Fibroblast of pulmonary artery (primary cell): ENCODE data around the gene NLN.

Source experiments
- DNase-seq: peaks from one replicate; pipeline ENCODE4 v3.0.0-alpha.2; 2010; ENCODE audit warnings: low read depth
- H3K4me3 ChIP-seq: replicated peaks from 2 replicates; pipeline ENCODE4 v1.5.1; 2011; ENCODE audit warnings: low read depth, mild to moderate bottlenecking, control low read depth, low read length, moderate library complexity
- TF ChIP-seq, protein P1 (sequence below): IDR thresholded peaks from 2 replicates; pipeline ENCODE4 v1.5.1; 2011; ENCODE audit warnings: mild to moderate bottlenecking, control low read depth, low read length, inconsistent platforms; ENCODE audit errors: missing control alignments

Gene NLN

DNA sequence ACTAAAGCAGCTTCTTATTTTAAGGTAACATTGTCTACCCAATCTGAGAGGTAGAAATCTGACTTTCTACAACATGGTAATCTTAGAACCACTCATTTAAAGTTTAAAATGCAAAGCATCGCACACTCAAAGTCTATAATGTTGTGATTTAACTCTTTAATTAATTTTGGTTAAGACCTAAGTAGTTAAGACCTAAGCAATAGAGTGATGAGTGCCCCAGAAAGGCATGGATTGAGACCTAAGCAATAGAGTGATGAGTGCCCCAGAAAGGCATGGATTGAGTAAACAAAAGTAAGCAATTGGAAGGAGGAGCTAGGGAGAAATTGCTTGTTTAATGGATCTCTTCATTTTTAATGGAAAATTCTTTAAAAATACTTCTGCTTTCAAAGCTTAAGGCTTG, 86.8 kb downstream of the NLN start:
- H3K4me3 ChIP-seq, result no peak overlapping the region
- TF ChIP-seq, protein P1, sequence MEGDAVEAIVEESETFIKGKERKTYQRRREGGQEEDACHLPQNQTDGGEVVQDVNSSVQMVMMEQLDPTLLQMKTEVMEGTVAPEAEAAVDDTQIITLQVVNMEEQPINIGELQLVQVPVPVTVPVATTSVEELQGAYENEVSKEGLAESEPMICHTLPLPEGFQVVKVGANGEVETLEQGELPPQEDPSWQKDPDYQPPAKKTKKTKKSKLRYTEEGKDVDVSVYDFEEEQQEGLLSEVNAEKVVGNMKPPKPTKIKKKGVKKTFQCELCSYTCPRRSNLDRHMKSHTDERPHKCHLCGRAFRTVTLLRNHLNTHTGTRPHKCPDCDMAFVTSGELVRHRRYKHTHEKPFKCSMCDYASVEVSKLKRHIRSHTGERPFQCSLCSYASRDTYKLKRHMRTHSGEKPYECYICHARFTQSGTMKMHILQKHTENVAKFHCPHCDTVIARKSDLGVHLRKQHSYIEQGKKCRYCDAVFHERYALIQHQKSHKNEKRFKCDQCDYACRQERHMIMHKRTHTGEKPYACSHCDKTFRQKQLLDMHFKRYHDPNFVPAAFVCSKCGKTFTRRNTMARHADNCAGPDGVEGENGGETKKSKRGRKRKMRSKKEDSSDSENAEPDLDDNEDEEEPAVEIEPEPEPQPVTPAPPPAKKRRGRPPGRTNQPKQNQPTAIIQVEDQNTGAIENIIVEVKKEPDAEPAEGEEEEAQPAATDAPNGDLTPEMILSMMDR, result no peak
- DNase-seq, result peak; percentile 30

DNA sequence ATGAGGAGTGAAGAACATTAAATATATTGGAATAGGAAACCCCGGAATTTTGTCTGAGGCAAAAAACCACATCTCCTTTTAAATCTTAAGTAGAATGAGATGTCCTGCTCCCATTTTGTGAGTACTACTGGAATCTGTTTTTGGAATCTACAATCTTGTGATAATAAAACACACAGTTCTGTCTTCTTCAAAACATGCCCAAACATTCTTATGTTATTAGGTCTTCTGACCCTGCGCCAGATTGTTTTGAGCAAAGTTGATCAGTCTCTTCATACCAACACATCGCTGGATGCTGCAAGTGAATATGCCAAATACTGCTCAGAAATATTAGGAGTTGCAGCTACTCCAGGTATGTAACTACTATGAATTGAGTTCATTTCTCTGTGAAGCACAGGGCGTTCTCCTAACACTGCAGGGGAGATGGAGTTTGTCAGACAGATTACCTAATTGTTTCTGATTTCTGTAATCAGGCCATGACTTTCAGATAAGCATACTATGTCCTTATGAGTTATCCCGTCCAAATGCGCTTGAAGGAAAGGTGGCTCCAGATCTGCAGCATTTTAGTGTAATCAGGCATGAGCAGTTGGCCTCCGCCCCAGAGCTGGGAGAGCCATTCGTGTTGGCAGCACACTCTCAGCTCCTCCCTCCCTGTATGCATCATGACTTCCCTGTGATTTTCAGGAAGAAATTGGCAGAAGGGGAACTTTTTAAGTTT, 88.0 kb downstream of the NLN start:
- peak; percentile 84 for DNase-seq
- TF ChIP-seq, protein P1, result no peak
- no peak overlapping the region for H3K4me3 ChIP-seq

DNA sequence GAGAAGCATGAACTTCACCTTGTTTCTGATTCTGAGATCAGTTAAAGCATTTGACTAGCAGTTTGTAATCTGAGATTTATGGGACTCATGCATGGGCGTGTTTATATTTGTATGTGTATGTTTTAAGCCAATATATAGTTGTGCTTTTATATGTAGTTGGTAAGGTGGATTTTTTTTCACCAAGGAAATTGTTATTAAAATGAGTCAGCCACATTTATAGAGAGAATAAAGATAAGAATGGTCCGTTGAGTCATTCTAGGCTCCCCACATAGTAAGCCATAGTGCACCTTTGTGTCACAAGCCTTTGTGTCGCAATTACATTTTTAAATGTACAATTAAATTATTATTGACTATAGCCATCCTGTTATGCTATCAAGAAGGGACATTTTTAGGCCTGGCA, 89.0 kb downstream of the NLN start:
- H3K4me3 ChIP-seq, result no peak overlapping the region
- peak; percentile 79 for DNase-seq
- TF ChIP-seq, protein P1, result no peak

DNA sequence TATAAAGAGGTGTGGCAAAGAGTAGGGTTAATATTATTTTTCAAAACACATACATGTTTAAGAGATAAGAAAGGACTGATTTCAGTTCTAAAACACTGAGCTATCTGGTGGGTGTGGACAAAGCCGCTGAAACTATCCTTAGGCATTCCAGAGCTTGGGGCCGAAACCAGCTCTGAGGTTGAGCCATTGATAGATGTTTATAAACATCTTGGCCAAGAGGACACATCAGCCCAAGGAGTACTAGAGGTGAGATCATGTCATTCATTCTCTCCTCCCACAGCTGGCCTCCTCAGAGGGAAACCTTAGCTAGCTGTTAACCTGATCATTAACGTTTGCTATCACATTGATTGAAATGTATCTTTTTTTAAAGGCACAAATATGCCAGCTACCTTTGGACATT, 89.9 kb downstream of the NLN start:
- no peak overlapping the region for H3K4me3 ChIP-seq
- TF ChIP-seq, protein P1, result no peak
- DNase-seq, result no peak

DNA sequence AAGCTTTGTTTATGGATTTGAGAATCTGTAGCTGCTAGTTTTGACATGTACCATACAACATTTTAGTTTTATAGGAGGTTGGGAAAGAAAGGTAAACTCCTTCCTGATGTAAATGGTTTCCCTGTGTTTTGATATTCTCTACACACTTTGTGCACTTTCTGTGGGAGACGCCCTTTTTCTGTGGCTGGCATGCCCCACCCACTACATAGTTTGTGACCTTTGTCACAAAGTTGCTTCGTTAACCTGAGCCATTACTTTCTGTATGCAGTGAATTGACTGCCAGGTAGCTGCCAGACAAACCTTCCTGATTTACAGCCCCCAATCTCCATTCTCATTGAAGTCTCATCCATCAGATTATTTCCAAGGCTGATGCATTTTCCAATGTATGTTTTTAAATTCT, 90.6 kb downstream of the NLN start:
- no peak for DNase-seq
- H3K4me3 ChIP-seq, result no peak overlapping the region
- TF ChIP-seq, protein P1, result no peak

DNA sequence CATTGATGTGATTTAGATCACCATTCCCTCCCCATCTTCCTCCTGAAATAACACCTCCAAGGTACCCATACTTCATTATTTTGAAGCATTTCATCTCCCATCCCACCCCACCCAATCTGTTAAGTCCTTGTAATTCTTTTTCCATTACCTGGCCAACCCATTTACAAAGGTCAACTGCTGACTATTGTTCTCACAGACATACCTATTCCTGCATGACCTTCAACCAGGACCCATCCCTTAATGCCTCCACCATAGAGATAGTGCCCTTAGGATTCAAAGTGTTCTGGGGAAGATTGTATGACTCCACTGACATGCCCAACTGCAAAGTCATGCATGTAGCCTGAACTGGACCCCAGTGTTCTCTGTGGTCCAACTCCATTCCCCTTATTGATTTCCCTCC, 91.2 kb downstream of the NLN start:
- no peak for DNase-seq
- TF ChIP-seq, protein P1, result no peak
- no peak overlapping the region for H3K4me3 ChIP-seq

DNA sequence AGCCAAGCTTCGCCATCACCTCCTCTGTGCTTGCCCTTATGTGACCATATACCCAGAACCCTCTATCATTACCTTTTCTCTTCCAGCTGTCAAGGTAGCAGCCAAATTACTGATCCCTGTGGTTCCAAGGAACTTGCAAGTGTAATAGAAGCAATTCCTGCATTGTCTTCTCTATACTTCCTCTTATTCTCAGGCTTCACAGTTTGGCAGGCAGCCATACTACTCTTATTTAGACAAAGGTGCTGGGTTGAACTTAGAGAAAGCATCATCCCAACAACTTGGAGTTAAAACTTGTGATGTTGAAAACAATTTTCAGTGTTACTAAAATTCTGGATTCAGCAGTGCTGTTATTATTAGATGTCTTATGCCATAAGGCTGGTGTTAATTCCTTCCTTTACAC, 93.2 kb downstream of the NLN start:
- TF ChIP-seq, protein P1, result no peak
- peak; percentile 47 for DNase-seq
- H3K4me3 ChIP-seq, result no peak overlapping the region
